ENCODE data around the gene LRRC46.

The LRRC46 gene

GRCh38 chr17:47813077-47813476, 18.4 kb upstream of the LRRC46 start:
- no peaks in the 10 kb centered on the region for H3K9me3 ChIP-seq (ENCODE audit: low read length)
- H3K36me3 ChIP-seq (ENCODE audit: insufficient read depth, low read length): peaks cover 26% of the 10 kb centered on the region
- no peaks in the 10 kb centered on the region for H3K27me3 ChIP-seq (ENCODE audit: insufficient read depth, low read length)

GRCh38 chr17:47813512-47814031, 17.9 kb upstream of the LRRC46 start:
- Histone ChIP-seq H3K9me3 (ENCODE audit: low read length) (no peaks in the 10 kb centered on the region), H3K36me3 (ENCODE audit: insufficient read depth, low read length) (peaks cover 21% of the 10 kb centered on the region), H3K27me3 (ENCODE audit: insufficient read depth, low read length) (no peaks in the 10 kb centered on the region), H3K4me3 (ENCODE audit: low read length) (no peak overlapping the region), H3K4me1 (ENCODE audit: insufficient read depth, low read length) (peaks cover 3% of the 10 kb centered on the region), H2AFZ (ENCODE audit: low read depth, low read length) (no peak overlapping the region)

More at GRCh38 chr17:47813077-47813476, 18.4 kb upstream of the LRRC46 start:
- peaks cover 3% of the 10 kb centered on the region for H3K4me1 ChIP-seq (ENCODE audit: insufficient read depth, low read length)
- H2AFZ ChIP-seq (ENCODE audit: low read depth, low read length): no peak overlapping the region
- H3K4me3 ChIP-seq (ENCODE audit: low read length): no peak overlapping the region

- Histone ChIP-seq H3K9me3 (ENCODE audit: low read length) (no peaks in the 10 kb centered on the region), H3K4me3 (ENCODE audit: low read length) (no peak overlapping the region), H2AFZ (ENCODE audit: low read depth, low read length) (no peak overlapping the region), H3K36me3 (ENCODE audit: insufficient read depth, low read length) (peaks cover 16% of the 10 kb centered on the region), H3K27me3 (ENCODE audit: insufficient read depth, low read length) (no peaks in the 10 kb centered on the region), H3K4me1 (ENCODE audit: insufficient read depth, low read length) (peaks cover 2% of the 10 kb centered on the region)
Observed at GRCh38 chr17:47815106-47815918, 16.2 kb upstream of the LRRC46 start.

GRCh38 chr17:47816111-47816735, 15.2 kb upstream of the LRRC46 start:
- Histone ChIP-seq H2AFZ (ENCODE audit: low read depth, low read length) (no peak overlapping the region), H3K36me3 (ENCODE audit: insufficient read depth, low read length) (peaks cover 16% of the 10 kb centered on the region), H3K4me1 (ENCODE audit: insufficient read depth, low read length) (peaks cover 8% of the 10 kb centered on the region), H3K4me3 (ENCODE audit: low read length) (no peak overlapping the region), H3K9me3 (ENCODE audit: low read length) (no peaks in the 10 kb centered on the region), H3K27me3 (ENCODE audit: insufficient read depth, low read length) (no peaks in the 10 kb centered on the region)

GRCh38 chr17:47816947-47817346, 14.5 kb upstream of the LRRC46 start:
- H3K4me3 ChIP-seq (ENCODE audit: low read length): no peak overlapping the region
- peaks cover 16% of the 10 kb centered on the region for H3K36me3 ChIP-seq (ENCODE audit: insufficient read depth, low read length)

GRCh38 chr17:47818002-47818695, 13.3 kb upstream of the LRRC46 start:
- Histone ChIP-seq H3K4me3 (ENCODE audit: low read length) (no peak overlapping the region), H3K4me1 (ENCODE audit: insufficient read depth, low read length) (peaks cover 15% of the 10 kb centered on the region), H2AFZ (ENCODE audit: low read depth, low read length) (no peak overlapping the region), H3K9me3 (ENCODE audit: low read length) (no peaks in the 10 kb centered on the region), H3K27me3 (ENCODE audit: insufficient read depth, low read length) (no peaks in the 10 kb centered on the region), H3K36me3 (ENCODE audit: insufficient read depth, low read length) (peaks cover 19% of the 10 kb centered on the region)

More at GRCh38 chr17:47816947-47817346, 14.5 kb upstream of the LRRC46 start:
- no peak overlapping the region for H2AFZ ChIP-seq (ENCODE audit: low read depth, low read length)
- no peaks in the 10 kb centered on the region for H3K27me3 ChIP-seq (ENCODE audit: insufficient read depth, low read length)
- peaks cover 12% of the 10 kb centered on the region for H3K4me1 ChIP-seq (ENCODE audit: insufficient read depth, low read length)
- H3K9me3 ChIP-seq (ENCODE audit: low read length): no peaks in the 10 kb centered on the region

- Histone ChIP-seq H3K4me1 (ENCODE audit: insufficient read depth, low read length) (peaks cover 15% of the 10 kb centered on the region), H2AFZ (ENCODE audit: low read depth, low read length) (no peak overlapping the region), H3K27me3 (ENCODE audit: insufficient read depth, low read length) (no peaks in the 10 kb centered on the region), H3K9me3 (ENCODE audit: low read length) (no peaks in the 10 kb centered on the region), H3K4me3 (ENCODE audit: low read length) (no peak overlapping the region), H3K36me3 (ENCODE audit: insufficient read depth, low read length) (peaks cover 32% of the 10 kb centered on the region)
Observed at GRCh38 chr17:47819475-47819874, 12.0 kb upstream of the LRRC46 start.

GRCh38 chr17:47820033-47820789, 11.3 kb upstream of the LRRC46 start:
- peaks cover 15% of the 10 kb centered on the region for H3K4me1 ChIP-seq (ENCODE audit: insufficient read depth, low read length)
- H3K36me3 ChIP-seq (ENCODE audit: insufficient read depth, low read length): peaks cover 30% of the 10 kb centered on the region
- H3K27me3 ChIP-seq (ENCODE audit: insufficient read depth, low read length): no peaks in the 10 kb centered on the region
- H3K9me3 ChIP-seq (ENCODE audit: low read length): no peaks in the 10 kb centered on the region
- peak overlapping the region; percentile 77 for H3K4me3 ChIP-seq (ENCODE audit: low read length)
- no peak overlapping the region for H2AFZ ChIP-seq (ENCODE audit: low read depth, low read length)

GRCh38 chr17:47821031-47821423, 10.4 kb upstream of the LRRC46 start:
- no peaks in the 10 kb centered on the region for H3K27me3 ChIP-seq (ENCODE audit: insufficient read depth, low read length)
- peaks cover 29% of the 10 kb centered on the region for H3K36me3 ChIP-seq (ENCODE audit: insufficient read depth, low read length)
- H3K9me3 ChIP-seq (ENCODE audit: low read length): no peaks in the 10 kb centered on the region
- peak overlapping the region; percentile 38 for H2AFZ ChIP-seq (ENCODE audit: low read depth, low read length)
- peaks cover 15% of the 10 kb centered on the region for H3K4me1 ChIP-seq (ENCODE audit: insufficient read depth, low read length)
- peak overlapping the region; percentile 77 for H3K4me3 ChIP-seq (ENCODE audit: low read length)

- peaks cover 34% of the 10 kb centered on the region for H3K36me3 ChIP-seq (ENCODE audit: insufficient read depth, low read length)
- peaks cover 15% of the 10 kb centered on the region for H3K4me1 ChIP-seq (ENCODE audit: insufficient read depth, low read length)
- H3K4me3 ChIP-seq (ENCODE audit: low read length): peak within 1 kb of the TSS; percentile 77
- peak within 1 kb of the TSS; percentile 38 for H2AFZ ChIP-seq (ENCODE audit: low read depth, low read length)
- H3K9me3 ChIP-seq (ENCODE audit: low read length): no peaks in the 10 kb centered on the region
- H3K27me3 ChIP-seq (ENCODE audit: insufficient read depth, low read length): no peaks in the 10 kb centered on the region
Observed at GRCh38 chr17:47821424-47822391, 9.8 kb upstream of the LRRC46 start, which contains the start of gene OSBPL7. Gene OSBPL7 (minus strand): TSS chr17:47821794. CDS start chr17:47820278, 1,516 bp downstream.

- Histone ChIP-seq H3K4me3 (ENCODE audit: low read length) (no peak overlapping the region), H2AFZ (ENCODE audit: low read depth, low read length) (no peak overlapping the region), H3K27me3 (ENCODE audit: insufficient read depth, low read length) (no peaks in the 10 kb centered on the region), H3K9me3 (ENCODE audit: low read length) (no peaks in the 10 kb centered on the region), H3K4me1 (ENCODE audit: insufficient read depth, low read length) (peaks cover 15% of the 10 kb centered on the region), H3K36me3 (ENCODE audit: insufficient read depth, low read length) (peaks cover 35% of the 10 kb centered on the region)
Observed at GRCh38 chr17:47822785-47823184, 8.7 kb upstream of the LRRC46 start.

Measured in neuron (in vitro differentiated cells).